GM23338 (cell line): ENCODE results near the gene MEIG1.

Source experiments
- EZH2 ChIP-seq: fragments of 200-600 bp; sonication (generic); IDR thresholded peaks from one replicate; pipeline ENCODE4 v1.8.0; 2017; ENCODE audit warnings: antibody characterized with exemption, mild to moderate bottlenecking, low read depth; ENCODE audit not compliant: unreplicated experiment
- EZH2phosphoT487 ChIP-seq: fragments of 200-600 bp; sonication (generic); IDR thresholded peaks from one replicate; pipeline ENCODE4 v1.8.1; 2018; ENCODE audit warnings: antibody characterized with exemption; ENCODE audit not compliant: unreplicated experiment
- TF ChIP-seq, protein P1 (sequence below), 2 experiments: fragments of 200-600 bp in 1 of 2; sonication (generic) in 1 of 2; conservative IDR thresholded peaks; 2 replicates each; pipeline versions ENCODE4 v1.5.1 to v1.6.1; 2016 to 2017; ENCODE audit warnings: antibody characterized with exemption in 2 of 2, low read depth in 2 of 2, mild to moderate bottlenecking in 2 of 2, moderate library complexity in 1 of 2
- TF ChIP-seq, protein P2 (sequence below): IDR thresholded peaks from one replicate; pipeline ENCODE4 v1.6.1; 2018; ENCODE audit warnings: antibody characterized with exemption; ENCODE audit not compliant: unreplicated experiment

DNA sequence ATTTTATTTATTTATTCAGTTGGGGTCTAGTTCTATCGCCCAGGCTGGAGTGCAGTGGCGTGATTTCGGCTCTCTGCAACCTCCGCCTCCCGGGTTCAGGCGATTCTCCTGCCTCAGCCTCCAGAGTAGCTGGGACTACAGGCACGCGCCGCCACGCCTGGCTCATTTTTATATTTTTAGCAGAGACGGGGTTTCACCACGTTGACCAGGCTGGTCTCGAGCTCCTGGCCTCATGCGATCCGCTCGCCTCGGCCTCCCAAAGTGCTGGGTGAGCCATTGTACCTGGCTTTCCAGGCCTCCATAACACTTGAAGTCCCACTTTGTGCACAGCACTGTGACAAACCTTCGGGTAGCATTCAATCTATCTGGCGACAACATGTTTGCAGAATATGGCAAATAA, 4.3 kb upstream of the MEIG1 start:
- TF ChIP-seq, protein P1, sequence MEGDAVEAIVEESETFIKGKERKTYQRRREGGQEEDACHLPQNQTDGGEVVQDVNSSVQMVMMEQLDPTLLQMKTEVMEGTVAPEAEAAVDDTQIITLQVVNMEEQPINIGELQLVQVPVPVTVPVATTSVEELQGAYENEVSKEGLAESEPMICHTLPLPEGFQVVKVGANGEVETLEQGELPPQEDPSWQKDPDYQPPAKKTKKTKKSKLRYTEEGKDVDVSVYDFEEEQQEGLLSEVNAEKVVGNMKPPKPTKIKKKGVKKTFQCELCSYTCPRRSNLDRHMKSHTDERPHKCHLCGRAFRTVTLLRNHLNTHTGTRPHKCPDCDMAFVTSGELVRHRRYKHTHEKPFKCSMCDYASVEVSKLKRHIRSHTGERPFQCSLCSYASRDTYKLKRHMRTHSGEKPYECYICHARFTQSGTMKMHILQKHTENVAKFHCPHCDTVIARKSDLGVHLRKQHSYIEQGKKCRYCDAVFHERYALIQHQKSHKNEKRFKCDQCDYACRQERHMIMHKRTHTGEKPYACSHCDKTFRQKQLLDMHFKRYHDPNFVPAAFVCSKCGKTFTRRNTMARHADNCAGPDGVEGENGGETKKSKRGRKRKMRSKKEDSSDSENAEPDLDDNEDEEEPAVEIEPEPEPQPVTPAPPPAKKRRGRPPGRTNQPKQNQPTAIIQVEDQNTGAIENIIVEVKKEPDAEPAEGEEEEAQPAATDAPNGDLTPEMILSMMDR (conservative IDR thresholded peaks at IDR 0.05; ENCODE audit: low read depth in 2 of 2) = no peak
- TF ChIP-seq, protein P2, sequence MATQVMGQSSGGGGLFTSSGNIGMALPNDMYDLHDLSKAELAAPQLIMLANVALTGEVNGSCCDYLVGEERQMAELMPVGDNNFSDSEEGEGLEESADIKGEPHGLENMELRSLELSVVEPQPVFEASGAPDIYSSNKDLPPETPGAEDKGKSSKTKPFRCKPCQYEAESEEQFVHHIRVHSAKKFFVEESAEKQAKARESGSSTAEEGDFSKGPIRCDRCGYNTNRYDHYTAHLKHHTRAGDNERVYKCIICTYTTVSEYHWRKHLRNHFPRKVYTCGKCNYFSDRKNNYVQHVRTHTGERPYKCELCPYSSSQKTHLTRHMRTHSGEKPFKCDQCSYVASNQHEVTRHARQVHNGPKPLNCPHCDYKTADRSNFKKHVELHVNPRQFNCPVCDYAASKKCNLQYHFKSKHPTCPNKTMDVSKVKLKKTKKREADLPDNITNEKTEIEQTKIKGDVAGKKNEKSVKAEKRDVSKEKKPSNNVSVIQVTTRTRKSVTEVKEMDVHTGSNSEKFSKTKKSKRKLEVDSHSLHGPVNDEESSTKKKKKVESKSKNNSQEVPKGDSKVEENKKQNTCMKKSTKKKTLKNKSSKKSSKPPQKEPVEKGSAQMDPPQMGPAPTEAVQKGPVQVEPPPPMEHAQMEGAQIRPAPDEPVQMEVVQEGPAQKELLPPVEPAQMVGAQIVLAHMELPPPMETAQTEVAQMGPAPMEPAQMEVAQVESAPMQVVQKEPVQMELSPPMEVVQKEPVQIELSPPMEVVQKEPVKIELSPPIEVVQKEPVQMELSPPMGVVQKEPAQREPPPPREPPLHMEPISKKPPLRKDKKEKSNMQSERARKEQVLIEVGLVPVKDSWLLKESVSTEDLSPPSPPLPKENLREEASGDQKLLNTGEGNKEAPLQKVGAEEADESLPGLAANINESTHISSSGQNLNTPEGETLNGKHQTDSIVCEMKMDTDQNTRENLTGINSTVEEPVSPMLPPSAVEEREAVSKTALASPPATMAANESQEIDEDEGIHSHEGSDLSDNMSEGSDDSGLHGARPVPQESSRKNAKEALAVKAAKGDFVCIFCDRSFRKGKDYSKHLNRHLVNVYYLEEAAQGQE = no peak
- TF ChIP-seq EZH2 = no peak
- no peak for TF ChIP-seq EZH2phosphoT487
